NCI-H748 (cell line): ENCODE measurements around the gene RANBP9.

ENCODE experiments used
- DNase-seq: peaks from one replicate; lab custom pipeline; 2025; ENCODE audit not compliant: unreplicated experiment; lab: John Stamatoyannopoulos, UW

Gene RANBP9

DNA sequence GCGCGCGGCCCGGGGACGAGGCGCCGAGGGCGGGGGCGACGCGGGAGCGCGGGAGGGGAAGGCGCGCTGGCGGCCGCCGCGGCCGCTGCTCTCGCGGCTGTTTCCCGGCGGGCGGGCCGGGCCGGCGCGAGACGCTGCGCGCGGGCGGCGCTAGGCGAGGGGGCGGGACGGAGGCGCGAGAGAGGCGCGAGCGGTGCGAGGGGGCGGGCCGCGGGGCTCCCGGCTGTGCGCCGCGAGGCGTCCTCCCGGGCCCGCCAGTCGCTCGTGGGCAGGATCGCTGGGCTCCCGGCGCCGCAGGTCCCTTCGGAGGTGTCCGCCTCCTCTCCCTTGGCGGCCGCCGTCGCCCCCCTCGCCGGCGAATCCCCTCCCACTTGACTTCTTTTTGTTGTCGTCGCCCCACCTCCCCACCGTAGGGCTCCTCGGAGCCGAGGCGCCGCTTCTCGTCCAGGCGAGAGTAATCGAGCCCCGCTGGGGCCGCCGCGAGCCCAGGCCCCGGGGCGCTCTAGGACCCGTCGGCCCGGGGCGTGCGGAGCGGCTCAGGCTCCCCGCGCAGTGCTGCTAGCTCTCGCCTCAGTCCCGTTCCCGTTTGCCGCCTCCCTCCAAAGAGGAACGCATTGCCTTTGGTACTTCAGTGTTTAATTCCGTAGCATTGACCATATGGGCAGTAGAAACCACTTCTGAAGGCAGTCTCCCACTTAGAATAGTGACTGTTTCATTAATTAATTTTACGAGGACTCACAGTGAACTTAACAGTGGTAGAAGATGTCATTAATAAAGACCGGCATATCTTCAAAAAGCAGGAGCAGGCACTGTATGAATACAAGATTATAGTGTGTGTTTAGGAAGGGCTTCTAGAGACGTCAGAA lies at the start of gene RANBP9:
RANBP9 (minus strand) TSS at position 103 of the 866 bp plus-strand sequence. CDS start 330 bp downstream, outside the sequence.
- peak; percentile 97 for DNase-seq

DNA sequence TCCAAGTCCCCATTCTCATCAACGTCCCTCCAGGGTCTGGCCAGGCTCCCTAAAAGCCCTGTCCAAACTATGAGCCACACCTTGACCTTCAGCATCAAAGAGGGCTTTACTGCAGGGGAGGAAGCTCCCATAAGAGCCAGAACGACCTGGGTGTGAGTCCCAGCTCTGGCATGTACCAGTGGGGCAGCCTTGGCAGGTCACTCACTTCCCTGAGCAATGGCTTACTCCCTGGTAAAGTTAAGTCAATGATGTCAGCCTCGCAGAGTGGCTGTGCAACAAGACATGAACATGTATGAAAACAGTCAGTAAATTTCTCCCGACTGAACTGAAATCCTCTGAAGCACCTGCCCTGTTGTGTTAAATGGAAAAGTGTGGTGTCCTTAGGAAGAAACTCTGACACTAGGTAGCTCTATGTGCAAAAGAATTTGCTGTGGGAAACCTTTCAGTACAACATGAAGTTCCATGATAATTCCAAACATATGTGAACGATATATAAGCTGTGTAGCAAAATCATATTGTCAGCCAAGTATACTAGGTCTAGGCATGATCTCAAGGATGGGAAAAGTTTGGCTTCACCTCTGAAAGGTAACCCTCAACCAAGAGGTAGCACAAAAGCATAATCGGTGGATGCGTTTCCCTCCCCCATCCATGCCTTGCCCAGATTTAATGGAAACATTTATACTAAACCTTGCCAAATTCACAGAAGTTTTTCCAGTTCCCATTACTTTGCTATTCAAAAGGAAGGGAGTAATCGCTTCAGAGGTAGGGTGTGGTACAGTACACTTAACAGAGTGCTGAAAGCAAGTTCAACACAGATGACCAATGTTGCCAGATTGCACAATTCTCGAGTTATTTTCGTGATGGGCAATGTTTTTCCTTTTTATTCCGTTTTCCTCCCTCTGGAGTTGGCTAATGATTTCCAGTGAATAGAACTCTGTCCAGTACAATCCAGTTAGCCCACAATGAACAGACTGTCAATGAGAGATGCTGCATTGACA lies 49.0 kb upstream of the RANBP9 start:
- no peak for DNase-seq

DNA sequence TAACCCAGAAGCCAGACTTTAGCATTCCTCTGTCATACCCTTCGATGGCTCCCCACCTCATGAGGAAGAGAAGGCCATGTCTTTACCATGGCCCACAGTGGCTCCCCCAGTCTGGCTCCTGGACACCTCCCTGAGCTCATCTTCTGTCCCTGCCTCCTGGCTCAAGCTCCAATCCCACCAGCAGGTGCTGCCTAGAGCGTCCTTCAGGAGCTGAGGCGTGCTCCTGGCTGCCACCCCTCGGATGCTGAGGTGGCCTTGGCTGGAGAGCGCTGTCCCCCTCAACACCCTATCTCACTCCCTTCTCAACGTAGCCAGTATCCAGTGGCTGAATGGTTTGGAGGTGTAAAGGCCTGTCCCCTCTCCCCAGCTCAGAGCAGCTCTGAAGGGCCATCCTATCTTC lies 47.4 kb upstream of the RANBP9 start:
- no peak for DNase-seq

DNA sequence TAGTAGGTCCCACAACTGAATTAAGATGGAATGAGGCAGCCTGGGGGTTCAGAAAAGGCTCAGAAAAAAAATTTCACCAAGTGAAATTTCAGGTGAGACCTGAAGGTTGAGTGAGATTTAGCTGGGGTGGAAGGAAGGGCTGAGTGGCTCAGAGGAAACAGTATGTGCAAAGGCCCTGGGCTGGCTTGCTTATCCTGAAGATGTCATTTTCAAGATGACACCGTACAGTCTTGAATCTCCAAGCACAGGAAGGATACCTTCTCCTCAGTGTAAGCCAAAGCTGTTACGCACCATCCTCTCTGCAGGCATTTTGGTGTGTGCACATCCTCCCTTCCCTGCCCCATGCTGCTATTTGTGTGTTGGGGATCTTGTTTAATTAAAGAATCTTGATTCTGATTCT lies 43.0 kb upstream of the RANBP9 start:
- DNase-seq = no peak

DNA sequence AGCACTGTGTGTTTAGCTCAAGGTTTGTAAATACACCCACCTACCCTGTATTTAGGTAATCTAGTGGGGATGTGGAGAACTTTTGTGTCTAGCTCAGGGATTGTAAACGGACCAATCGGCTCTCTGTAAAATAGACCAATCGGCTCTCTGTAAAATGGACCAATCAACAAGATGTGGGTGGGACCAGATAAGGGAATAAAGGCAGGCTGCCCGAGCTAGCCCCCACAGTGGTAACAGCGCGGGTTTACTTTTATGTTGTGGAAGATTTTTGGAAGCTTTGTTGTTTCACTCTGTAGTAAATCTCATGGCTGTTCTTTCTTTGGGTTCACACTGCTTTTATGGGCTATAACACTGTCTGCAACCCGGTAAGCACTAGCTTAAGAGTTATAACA lies 32.1 kb upstream of the RANBP9 start:
- DNase-seq = no peak

DNA sequence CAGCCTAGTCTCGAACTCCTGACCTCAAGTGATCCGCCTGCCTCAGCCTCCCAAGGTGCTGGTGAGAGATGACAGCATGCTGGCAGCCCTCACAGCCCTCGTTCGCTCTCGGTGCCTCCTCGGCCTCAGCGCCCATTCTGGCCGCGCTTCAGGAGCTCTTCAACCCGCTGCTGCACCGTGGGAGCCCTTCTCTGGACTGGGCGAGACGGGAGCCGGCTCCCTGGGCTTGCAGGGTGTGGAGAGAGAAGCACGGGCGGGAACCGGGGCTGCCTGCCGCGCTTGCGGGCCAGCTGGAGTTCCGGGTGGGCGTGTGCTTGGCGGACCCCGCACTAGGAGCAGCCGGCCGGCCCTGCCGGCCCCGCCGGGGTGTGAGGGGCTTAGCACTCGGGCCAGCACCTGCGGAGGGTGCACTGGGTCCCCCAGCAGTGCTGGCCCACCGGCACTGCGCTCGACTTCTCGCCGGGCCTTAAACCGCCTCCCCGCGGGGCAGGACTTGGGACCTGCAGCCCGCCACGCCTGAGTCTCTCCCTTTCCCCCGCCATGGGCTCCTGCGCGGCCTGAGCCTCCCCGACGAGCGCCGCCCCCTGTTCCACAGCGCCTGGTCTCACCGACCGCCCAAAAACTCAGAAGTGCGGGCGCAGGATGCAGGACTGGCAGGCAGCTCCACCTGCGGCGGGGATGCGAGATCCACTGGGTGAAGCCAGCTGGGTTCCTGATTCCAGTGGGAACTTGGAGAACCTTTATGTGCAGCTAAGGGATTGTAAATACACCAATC lies 31.5 kb upstream of the RANBP9 start:
- DNase-seq = no peak

DNA sequence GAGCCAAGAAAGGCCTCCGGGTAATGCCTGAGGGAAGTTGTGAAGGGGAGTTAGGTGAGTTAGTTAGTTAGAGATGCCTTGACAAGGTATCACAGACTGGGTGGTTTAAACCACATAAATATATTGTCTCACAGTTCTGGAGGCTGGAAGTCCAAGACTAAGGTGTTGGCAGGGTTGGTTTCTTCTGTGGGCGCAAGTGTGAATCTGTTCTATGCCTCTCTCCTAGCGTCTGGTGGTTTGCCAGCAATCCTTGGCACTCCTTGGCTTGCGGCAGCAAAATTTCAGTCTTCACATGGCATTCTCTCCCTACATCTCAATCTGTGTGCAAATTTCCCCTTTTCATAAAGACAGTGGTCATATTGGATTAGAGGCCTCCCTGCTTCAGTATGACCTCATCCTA lies 29.7 kb upstream of the RANBP9 start:
- no peak for DNase-seq

DNA sequence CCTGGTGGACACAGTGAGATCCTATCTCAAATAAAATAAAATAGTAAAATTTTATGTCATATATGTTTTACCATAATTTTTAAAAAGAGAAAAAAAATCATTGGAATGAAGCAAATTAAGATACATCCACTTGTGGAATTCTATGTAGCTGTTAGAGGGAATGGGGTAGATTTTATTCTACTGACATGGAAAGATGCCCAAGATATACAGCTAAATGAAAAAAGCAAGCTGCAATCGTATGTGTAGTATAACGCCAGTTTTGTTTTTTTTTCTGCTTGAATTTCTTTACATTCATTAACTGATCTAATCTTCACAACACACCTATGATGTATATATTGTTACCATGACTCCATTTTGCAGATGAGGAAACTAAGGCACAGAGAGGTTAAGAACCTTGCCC lies 23.4 kb upstream of the RANBP9 start:
- no peak for DNase-seq

DNA sequence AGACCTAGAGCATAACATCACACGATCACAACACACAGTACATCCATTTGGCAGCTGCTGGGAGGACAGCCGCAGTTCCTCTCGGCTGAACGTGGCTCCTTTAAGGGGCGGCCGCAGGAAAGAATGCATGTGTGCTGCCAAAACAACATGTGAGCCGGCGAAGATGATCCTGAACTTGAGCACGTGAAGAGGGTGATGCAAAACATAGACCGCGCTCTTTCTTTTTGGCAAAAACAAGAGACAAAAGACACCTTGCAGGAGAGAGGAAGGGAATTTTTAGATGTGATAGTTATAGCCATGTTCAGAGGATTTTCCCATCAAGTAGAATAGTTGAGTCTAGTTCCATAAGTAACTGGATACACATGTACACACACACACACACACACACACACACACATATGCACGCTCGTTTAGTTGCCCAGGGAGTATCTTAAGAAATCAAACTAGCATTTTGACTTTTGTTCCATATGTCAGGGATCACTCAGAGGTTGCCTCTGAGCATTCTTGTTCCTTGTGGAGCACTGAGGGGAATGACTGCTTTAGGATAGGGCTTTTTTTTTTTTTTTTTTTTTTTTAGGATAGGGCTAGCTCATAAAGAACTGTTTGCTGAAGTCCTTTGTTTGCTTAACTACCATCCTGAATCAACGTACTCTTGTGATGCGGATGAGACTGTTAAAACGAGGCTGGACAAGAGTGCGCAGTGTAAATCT lies 21.7 kb upstream of the RANBP9 start:
- DNase-seq = peak; percentile 80

DNA sequence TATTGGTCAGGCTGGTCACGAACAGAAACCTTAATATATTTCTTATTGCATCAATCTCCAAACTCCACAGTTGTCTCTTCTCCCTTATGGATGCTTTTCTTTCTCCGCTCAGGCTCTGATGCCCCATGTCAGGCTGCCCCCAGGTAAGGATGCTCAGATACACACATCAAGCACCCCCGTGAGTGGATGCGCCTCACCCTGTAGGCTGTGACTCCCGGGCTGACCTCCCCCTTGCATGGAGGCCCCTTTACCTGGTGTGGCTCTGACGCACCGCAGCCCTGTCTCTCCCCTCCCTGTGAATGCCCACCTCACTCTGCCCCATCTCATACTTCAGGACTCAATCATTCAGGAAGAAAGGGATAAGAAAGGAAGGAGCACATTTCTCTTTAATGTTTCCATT lies 19.1 kb upstream of the RANBP9 start:
- DNase-seq = no peak

DNA sequence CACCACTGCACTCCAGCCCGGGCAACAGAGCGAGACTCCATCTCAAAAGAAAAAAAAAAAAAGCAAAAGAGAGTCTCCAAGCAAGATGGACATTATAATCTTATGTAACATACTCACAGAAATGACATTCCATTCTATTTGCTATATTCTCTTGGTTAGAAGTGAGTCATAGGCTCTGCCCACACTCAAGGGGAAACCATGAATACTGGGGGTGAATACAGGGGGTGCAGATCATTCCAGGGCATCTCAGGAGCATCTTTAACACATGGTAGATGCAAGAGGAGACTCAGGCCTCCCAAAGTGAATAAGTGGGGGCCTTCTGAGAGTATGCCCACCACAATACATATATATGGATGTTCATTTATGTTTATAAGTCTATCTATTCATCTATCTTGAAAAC lies 18.3 kb upstream of the RANBP9 start:
- no peak for DNase-seq

DNA sequence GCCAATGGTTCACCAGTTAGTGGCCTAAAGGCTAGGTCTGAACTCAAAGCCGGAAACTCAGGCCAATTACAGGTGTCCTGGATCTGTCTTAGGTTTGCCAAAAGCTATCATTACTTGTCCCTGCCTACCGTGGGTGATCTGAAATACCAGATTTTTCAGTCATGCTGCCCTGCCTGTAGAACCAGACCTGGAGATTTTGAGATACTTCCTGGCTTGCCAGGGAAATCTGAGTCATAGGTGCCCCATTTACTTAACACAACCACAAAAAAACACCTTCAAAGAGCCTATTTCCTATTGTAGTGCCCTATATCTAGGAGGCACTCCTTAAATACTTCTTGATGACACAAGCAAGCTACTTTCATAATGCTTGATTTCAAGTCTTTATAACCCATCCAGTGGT lies 13.9 kb upstream of the RANBP9 start:
- no peak for DNase-seq

DNA sequence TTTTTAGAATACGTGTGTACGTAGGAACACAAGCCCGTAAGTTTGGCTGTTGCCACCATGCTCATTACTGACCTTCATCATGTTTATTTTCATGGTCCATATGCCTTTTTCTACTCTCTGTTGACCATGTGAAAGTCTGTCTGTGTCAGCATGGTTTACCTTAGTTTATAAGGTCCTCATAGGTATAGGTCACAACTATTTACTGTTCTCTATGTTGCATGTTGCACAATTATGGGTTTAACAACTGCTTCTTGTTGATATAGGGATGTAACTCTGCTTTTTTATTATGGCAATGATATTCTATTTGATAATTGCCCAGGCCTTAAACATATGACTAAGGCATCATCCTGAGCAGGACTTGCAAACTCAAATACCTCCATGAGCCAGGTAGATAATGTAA lies 13.4 kb upstream of the RANBP9 start:
- no peak for DNase-seq

DNA sequence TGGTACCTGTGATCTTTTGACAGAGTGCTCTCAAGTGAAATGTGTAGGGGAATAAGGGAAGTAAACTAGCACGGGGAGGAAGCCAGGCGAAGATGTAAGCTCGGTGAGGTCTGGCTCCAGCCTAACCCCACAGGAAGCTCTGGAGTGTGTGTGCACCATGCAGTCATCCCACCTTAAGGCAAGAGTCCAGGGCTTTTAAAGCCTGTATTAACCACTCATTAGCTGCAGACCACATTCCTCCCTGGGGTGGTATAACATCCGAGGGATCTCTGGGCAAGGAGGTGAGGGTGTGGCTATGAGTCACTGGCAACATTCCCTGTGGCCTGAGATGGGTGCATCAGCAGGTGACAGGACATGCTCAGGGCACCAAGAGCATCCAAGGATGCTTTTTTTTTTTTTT lies 12.5 kb upstream of the RANBP9 start:
- no peak for DNase-seq

DNA sequence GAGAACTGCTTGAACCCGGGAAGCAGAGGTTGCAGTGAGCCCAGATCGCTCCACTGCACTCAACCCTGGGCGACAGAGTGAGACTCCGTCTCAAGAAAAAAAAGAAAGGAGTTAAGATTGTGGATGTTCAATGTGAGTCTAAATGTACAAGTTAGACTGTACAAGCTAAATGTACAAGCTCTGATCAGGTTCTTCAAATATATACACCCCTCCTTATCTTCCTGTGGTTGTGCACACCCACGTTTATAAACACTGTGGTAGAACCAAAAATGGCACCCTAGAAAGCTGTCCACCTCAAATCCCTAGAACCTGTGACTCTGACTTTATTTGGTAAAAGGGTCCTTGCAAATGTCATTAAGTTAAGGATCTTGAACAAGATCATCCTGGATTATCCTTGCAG lies 11.2 kb upstream of the RANBP9 start:
- DNase-seq = no peak

DNA sequence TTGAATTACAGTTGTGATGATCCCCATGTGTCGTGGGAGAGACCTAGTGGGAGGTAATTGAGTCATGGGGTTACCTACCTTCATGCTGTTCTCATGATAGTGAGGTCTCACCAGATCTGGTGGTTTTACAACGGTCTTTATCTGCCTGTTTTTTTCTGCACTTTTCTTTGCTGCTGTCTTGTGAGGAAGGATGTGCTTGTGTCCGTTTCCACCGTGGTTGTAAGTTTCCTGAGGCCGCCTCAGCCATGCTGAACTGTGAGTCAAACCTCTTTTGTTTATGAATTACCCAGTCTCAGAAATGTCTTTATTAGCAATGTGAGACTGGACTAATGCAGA lies 6.5 kb upstream of the RANBP9 start:
- no peak for DNase-seq

DNA sequence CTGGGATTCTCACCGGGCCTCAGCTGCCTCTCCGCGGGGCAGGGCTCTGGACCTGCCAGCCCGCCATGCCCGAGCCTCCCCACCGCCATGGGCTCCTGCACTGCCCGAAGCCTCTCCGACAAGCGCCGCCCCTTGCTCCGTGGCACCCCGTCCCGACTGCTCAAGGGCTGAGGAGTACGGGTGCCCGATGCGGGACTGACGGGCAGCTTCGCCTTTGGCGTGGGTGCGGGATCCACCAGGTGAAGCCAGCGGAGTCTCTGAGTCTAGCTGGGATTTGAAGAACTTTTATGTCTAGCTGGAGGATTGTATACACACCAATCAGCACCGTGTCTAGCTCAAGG lies 5.3 kb upstream of the RANBP9 start:
- DNase-seq = no peak

DNA sequence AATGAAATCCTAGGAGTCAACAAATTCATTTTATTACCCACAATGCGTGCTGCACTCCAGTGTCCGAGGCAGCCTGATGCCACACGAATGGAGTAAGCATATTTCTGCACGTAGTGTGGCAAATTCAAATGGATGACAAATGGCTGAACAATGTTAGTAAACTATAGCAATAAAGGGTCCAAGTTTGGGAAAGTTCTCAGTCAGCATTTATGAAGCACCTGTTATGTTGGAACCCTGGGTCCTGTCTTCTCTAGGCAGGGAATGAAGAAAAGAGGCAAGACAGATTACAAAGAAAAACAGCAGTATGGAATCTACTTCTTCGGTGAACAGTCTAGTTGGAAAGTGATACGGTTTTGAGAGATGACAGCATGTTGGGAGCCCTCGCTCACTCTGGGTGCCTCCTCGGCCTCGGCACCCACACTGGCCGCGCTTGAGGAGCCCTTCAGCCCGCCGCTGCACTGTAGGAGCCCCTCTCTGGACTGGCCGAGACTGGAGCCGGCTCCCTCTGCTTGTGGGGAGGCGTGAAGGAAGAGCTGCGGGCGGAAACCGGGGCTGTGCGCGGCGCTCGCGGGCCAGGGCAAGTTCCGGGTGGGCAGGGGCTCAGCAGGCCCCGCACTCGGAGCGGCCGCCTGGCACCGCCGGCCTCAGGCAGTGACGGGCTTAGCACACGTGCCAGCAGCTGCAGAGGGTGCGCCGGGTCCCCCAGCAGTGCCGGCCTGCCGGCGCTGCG lies 4.8 kb upstream of the RANBP9 start:
- no peak for DNase-seq

DNA sequence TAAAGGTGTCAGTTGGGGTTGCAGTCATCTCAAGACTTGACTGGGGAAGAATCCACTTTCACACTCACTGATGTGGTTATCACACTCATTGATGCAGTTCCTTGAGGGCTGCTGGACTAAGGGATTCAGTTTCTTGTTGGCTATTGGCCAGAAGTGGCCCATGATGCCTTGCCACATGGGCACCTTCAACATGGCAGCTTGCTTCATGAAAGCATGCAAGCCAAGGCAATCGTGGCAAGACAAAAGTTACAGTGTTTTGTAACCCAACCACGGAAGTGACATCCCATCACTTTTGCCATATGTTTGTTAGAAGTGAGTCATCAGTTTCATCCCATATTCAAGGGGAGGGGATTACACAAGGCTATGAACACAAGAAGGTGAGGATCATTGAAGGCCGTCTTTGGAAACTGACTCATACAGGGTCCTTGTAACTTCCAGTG lies 3.8 kb upstream of the RANBP9 start:
- DNase-seq = no peak

DNA sequence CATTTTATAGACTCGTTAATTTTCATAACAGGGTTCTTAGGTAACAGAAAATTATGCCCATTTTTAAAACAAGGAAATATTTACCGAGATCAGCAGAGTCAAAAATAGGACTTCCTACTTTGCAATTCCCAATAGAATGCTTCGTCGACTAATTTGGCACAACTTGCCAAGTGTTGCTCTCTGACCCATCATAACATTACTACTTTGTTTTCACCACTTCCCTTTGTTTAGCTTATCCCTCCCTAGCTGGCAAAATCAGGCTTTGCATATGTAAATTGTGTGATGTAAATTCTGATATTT lies 914 bp upstream of the RANBP9 start:
- peak; percentile 35 for DNase-seq
